BJ (cell line): ENCODE results near the gene SNRPA1. TPM values are rescaled to one million over a fixed set of nuclear protein-coding genes. Genes with fewer than 3 reads are reported as not detected.

ENCODE experiments used
- CTCF ChIA-PET: fragments of 350-600 bp; formaldehyde crosslinking; extraction: SDS; loops from one replicate; lab custom pipeline; 2021; ENCODE audit warnings: antibody characterized with exemption, inconsistent platforms; lab: Yijun Ruan, JAX
- POLR2A ChIA-PET: fragments of 300-600 bp; sonication (Branson Sonifier 250); formaldehyde crosslinking; extraction: SDS; loops from one replicate; lab custom pipeline; 2021; ENCODE audit warnings: antibody characterized with exemption; lab: Charles Lee
- DNase-seq: peaks from one replicate; pipeline ENCODE4 v3.0.0-alpha.2; 2011; ENCODE audit warnings: low read depth
- H3K27me3 ChIP-seq: 2 replicates; pipeline ENCODE4 v1.6.0; 2011; ENCODE audit warnings: low read length; ENCODE audit not compliant: control insufficient read depth, insufficient read depth
- H3K36me3 ChIP-seq: 2 replicates; pipeline ENCODE4 v1.5.1; 2011; ENCODE audit warnings: low read length; ENCODE audit not compliant: control insufficient read depth, insufficient read depth
- H3K4me3 ChIP-seq: 2 replicates; pipeline ENCODE4 v1.5.1; 2011; ENCODE audit warnings: low read depth, mild to moderate bottlenecking, control low read depth, low read length
- polyA plus RNA-seq: library from polyadenylated mRNA; depleted of rRNA; stranded (reverse); fragments of >200 nt; gene quantifications from 2 replicates; pipeline ENCODE4 v1.2.3, GENCODE V29; 2011
- TF ChIP-seq, protein P1 (sequence below): IDR thresholded peaks from 2 replicates; pipeline ENCODE4 v1.5.1; 2011; ENCODE audit warnings: low read depth, mild to moderate bottlenecking, control low read depth, inconsistent platforms, low read length, moderate library complexity; ENCODE audit not compliant: insufficient read depth

SNRPA1 gene
- polyA plus RNA-seq, 1 experiment, result 27.0 TPM

DNA sequence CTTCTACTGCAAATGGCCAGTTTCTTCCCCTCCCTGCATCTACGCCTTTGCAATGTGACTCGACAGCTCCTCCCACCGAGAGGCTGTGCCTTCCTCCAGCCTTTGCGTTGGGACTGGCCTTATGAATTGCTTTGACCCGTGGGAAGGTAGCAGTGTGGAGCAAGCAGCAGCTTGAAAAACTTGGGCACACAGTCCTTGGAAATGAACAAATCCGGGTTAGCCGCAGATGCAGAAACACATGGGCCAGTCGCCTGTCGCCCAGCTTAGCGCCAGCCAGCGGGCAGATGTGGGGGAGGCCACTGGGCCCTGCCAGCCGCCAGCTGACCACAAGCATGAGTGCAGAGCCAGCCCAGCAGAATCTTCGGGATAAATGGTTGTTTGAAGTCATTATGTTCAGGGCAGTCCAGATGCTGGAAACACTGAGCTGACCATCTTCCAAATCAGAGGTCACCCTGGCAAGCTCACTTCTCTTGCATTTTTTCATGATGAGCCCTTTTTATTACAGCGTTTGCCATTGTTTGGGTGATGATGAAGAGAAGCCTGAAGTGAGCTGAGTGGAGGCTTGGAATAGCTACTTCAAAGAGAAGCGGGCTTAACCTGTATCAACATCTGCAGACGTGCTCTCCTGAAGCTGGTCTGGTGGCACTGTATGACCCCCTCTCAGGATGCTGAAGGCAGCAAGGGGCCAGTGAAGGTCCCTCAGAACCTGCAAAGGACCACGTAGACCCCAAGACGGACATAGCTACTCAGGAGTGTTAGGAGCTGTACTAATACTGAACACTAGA, 27.5 kb downstream of the SNRPA1 start:
- ChIA-PET POLR2A (interaction anchor here (0.6 to 0.9 kb wide), 2 partner anchors 9 to 198 kb away, joined by 3 read pairs; no protein-coding TSS in a partner anchor), CTCF (interaction anchor here (0.7 to 2.5 kb wide), 10 partner anchors 9 to 350 kb away, joined by 3 to 11 read pairs (median 6); partner anchors contain the start of gene CHSY1)

DNA sequence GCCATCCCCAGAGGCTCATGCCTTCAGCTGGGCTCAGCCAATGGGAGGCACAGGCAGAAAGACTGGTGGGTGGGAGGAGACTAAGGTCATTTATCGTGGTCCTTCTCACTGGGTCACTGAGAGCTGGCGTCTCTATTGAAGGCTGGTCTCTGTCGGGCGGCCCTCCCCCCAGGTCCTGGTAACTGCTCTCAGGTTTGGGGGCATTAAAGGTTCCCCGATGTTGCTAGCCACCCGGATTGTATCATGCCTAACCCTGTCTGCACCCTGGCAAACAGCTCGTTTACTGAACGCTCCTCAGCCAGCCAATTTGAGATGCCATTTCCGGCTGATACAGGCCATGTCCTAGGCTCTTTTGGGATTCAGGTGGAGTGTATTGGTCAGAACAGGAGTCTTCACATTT, 28.3 kb downstream of the SNRPA1 start:
- ChIA-PET CTCF (interaction anchor here (1.0 to 2.5 kb wide), 7 partner anchors 8 to 350 kb away, joined by 3 to 11 read pairs (median 8); partner anchors contain the start of gene CHSY1), POLR2A (interaction anchor here (0.6 to 0.9 kb wide), 3 partner anchors 9 to 197 kb away, joined by 3 to 4 read pairs (median 3); no protein-coding TSS in a partner anchor)
- no peak for DNase-seq
- H3K4me3 ChIP-seq, result no peak overlapping the region
- TF ChIP-seq, protein P1, sequence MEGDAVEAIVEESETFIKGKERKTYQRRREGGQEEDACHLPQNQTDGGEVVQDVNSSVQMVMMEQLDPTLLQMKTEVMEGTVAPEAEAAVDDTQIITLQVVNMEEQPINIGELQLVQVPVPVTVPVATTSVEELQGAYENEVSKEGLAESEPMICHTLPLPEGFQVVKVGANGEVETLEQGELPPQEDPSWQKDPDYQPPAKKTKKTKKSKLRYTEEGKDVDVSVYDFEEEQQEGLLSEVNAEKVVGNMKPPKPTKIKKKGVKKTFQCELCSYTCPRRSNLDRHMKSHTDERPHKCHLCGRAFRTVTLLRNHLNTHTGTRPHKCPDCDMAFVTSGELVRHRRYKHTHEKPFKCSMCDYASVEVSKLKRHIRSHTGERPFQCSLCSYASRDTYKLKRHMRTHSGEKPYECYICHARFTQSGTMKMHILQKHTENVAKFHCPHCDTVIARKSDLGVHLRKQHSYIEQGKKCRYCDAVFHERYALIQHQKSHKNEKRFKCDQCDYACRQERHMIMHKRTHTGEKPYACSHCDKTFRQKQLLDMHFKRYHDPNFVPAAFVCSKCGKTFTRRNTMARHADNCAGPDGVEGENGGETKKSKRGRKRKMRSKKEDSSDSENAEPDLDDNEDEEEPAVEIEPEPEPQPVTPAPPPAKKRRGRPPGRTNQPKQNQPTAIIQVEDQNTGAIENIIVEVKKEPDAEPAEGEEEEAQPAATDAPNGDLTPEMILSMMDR, result no peak
- peaks cover 13% of the 10 kb centered on the region for H3K36me3 ChIP-seq
- H3K27me3 ChIP-seq, result no peaks in the 10 kb centered on the region

More for the DNA sequence above, 27.5 kb downstream of the SNRPA1 start:
- no peaks in the 10 kb centered on the region for H3K27me3 ChIP-seq
- H3K4me3 ChIP-seq, result no peak overlapping the region
- DNase-seq, result peak; percentile 69
- TF ChIP-seq, protein P1, result no peak
- peaks cover 16% of the 10 kb centered on the region for H3K36me3 ChIP-seq

DNA sequence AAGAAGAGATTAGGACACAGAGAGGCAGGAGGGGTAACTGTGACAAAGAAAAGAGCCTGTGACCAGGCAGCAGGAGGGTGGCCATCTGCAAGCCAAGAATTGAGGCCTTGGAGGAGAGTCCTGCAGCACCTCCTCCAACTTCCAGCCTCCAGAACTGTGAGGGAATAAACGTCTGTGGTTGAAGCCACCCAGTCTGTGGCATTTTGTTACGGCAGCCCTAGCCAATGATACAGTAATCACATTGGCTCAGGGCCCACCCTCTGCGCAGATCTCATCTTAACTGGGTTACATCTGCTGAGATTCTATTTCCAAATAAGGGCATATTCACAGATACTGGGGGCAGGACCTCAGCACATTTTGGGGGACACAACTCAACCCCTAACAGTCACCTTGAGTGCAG, 29.0 kb downstream of the SNRPA1 start:
- Histone ChIP-seq H3K4me3 (no peak overlapping the region), H3K27me3 (no peaks in the 10 kb centered on the region), H3K36me3 (peaks cover 8% of the 10 kb centered on the region)
- ChIA-PET CTCF (interaction anchor here (1.7 to 2.3 kb wide), 2 partner anchors 10 to 349 kb away, joined by 8 to 10 read pairs; no protein-coding TSS in a partner anchor), POLR2A (no interaction called here)
- TF ChIP-seq, protein P1, result no peak
- DNase-seq, result no peak

DNA sequence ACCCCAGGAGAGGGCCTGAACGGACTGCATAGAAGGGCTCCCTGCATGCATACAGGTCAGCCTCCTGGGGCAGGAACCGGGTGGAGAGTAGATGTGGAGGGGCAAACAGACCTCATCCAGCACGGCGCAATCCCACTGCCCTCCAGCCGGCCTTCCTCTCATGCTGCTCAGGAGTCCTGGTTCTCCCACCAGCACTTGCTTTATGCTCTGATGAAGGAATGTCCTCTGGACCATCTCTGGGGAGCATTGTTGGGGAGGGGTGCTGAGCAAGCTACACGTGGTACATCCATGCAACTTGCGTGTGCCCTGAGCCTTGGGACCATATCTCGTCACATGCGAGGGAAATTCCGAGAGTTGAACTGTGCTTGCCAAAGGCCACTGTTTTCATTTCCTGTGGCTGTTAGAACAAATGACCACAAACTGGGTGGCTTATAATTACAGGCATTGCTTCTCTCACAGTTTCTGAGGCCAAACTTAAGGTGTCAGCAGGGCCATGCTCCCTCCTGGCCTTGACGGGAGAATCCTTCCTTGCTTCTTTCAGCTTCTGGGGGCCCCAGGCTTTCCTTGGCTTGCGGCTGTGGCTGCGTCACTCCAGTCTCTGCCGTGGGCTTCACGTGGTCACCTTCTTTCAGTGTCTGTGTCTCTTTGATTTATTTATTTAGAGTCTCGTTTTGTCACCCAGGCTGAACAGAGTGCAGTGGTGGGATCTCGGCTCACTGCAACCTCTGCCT, 30.0 kb downstream of the SNRPA1 start:
- Histone ChIP-seq H3K27me3 (no peaks in the 10 kb centered on the region), H3K36me3 (peaks cover 4% of the 10 kb centered on the region; the same call in 1 of the 2 replicates), H3K4me3 (no peak overlapping the region)
- ChIA-PET CTCF (no interaction called here), POLR2A (no interaction called here)
- no peak for DNase-seq
- TF ChIP-seq, protein P1, result no peak

DNA sequence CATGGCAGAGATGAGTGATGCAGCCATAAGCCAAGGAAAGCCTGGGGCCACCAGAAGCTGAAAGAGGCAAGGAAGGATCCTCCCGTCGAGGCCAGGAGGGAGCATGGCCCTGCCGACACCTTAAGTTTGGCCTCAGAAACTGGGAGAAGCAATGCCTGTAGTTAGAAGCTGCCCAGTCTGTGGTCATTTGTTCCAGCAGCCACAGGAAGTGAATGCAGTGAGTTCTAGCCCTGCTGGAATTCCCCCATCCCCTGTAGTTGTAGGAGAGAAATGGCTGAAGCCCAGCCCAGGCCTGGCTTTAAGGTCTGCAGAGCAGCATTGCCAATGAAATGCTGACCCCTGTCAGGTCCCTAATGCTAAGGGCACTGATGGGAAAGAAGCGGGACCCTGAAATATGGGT, 31.0 kb downstream of the SNRPA1 start:
- Histone ChIP-seq H3K4me3 (no peak overlapping the region), H3K36me3 (no peaks in the 10 kb centered on the region), H3K27me3 (no peaks in the 10 kb centered on the region)
- CTCF ChIA-PET, result interaction anchor here (0.9 to 1.1 kb wide), 2 partner anchors 248 to 250 kb away, joined by 3 to 4 read pairs; no protein-coding TSS in a partner anchor
- TF ChIP-seq, protein P1, result no peak
- no peak for DNase-seq
- POLR2A ChIA-PET, result no interaction called here
